ENCODE measurements around the gene TMEM200C.

DNA sequence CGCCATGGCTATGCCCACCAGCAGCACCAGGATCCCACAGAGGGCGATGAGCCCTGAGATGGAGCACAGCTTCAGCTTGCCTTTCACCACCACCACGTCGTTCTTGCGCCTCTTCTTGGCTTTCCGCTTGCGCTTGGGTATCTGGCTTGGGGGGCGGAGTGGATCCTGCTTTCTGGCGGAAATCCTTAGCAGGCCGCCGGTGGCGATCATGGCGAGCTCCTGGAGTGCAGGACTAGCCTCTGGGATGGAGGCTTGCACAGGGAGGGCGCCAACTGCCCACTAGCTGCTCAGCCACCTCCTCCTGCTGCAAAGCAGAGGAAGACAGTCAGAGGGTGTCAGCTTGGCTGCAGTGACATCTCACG lies 3.5 kb downstream of the TMEM200C start:
- TF ChIP-seq RARB (CRISPR knock-in tag; IDR thresholded peaks at IDR 0.05) = no peak
- TF ChIP-seq, protein P1, sequence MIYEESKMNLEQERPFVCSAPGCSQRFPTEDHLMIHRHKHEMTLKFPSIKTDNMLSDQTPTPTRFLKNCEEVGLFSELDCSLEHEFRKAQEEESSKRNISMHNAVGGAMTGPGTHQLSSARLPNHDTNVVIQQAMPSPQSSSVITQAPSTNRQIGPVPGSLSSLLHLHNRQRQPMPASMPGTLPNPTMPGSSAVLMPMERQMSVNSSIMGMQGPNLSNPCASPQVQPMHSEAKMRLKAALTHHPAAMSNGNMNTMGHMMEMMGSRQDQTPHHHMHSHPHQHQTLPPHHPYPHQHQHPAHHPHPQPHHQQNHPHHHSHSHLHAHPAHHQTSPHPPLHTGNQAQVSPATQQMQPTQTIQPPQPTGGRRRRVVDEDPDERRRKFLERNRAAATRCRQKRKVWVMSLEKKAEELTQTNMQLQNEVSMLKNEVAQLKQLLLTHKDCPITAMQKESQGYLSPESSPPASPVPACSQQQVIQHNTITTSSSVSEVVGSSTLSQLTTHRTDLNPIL (CRISPR knock-in tag; IDR thresholded peaks at IDR 0.05; ENCODE audit: low read depth) = no peak
- TF ChIP-seq ZNF8 (CRISPR knock-in tag; IDR thresholded peaks at IDR 0.05) = no peak
- TF ChIP-seq, protein P2, sequence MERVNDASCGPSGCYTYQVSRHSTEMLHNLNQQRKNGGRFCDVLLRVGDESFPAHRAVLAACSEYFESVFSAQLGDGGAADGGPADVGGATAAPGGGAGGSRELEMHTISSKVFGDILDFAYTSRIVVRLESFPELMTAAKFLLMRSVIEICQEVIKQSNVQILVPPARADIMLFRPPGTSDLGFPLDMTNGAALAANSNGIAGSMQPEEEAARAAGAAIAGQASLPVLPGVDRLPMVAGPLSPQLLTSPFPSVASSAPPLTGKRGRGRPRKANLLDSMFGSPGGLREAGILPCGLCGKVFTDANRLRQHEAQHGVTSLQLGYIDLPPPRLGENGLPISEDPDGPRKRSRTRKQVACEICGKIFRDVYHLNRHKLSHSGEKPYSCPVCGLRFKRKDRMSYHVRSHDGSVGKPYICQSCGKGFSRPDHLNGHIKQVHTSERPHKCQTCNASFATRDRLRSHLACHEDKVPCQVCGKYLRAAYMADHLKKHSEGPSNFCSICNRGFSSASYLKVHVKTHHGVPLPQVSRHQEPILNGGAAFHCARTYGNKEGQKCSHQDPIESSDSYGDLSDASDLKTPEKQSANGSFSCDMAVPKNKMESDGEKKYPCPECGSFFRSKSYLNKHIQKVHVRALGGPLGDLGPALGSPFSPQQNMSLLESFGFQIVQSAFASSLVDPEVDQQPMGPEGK (CRISPR knock-in tag; IDR thresholded peaks at IDR 0.05; ENCODE audit: borderline replicate concordance) = no peak
- no peak for TF ChIP-seq TOX (CRISPR knock-in tag; IDR thresholded peaks at IDR 0.05; ENCODE audit: borderline replicate concordance)
- no peak for TF ChIP-seq ZFP30 (CRISPR knock-in tag; IDR thresholded peaks at IDR 0.05)
